HepG2 (cell line): ENCODE results near the gene PCBP4. TPM values are rescaled to one million over a fixed set of nuclear protein-coding genes. Genes with fewer than 3 reads are reported as not detected.

Experiments
- ARID4A ChIP-seq: sonication (generic); formaldehyde crosslinking; IDR thresholded peaks from 2 replicates; pipeline ENCODE4 v1.5.0; 2020; ENCODE audit warnings: mild to moderate bottlenecking, missing genetic modification reagents, borderline replicate concordance
- ATF6 ChIP-seq: sonication (generic); formaldehyde crosslinking; conservative IDR thresholded peaks from 2 replicates; pipeline ENCODE4 v1.4.0; 2020; ENCODE audit warnings: missing genetic modification reagents
- CENPT ChIP-seq: sonication (generic); formaldehyde crosslinking; IDR thresholded peaks from 2 replicates; pipeline ENCODE4 v1.8.0; 2022; ENCODE audit warnings: low read depth, mild to moderate bottlenecking, moderate library complexity, missing genetic modification reagents
- ETV6 ChIP-seq: sonication (generic); formaldehyde crosslinking; conservative IDR thresholded peaks from 2 replicates; pipeline ENCODE4 v1.4.0; 2020; ENCODE audit warnings: missing genetic modification reagents
- JUND ChIP-seq: sonication (generic); formaldehyde crosslinking; IDR thresholded peaks from 2 replicates; pipeline ENCODE4 v1.8.0; 2022; ENCODE audit warnings: mild to moderate bottlenecking, missing genetic modification reagents
- KDM6A ChIP-seq: IDR thresholded peaks from 2 replicates; pipeline ENCODE4 v1.6.1; 2016; ENCODE audit warnings: low read depth
- KMT2B ChIP-seq: IDR thresholded peaks from 2 replicates; pipeline ENCODE4 v1.6.1; 2016; ENCODE audit warnings: missing genetic modification reagents, missing compliant biosample characterization
- MAFK ChIP-seq, 2 experiments: IDR thresholded peaks in 1 of 2; conservative IDR thresholded peaks in 1 of 2; 2 replicates each; pipeline ENCODE4 v1.6.1; 2011; ENCODE audit warnings: improper control_type of control experiment in 2 of 2, low read length in 2 of 2
- NAIF1 ChIP-seq: sonication (generic); formaldehyde crosslinking; IDR thresholded peaks from 2 replicates; pipeline ENCODE4 v1.5.0; 2020; ENCODE audit warnings: mild to moderate bottlenecking, missing genetic modification reagents, borderline replicate concordance
- TFE3 ChIP-seq: IDR thresholded peaks from 2 replicates; pipeline ENCODE4 v1.6.1; 2016
- ZNF160 ChIP-seq: sonication (generic); formaldehyde crosslinking; IDR thresholded peaks from 2 replicates; pipeline ENCODE4 v1.8.0; 2022; ENCODE audit warnings: mild to moderate bottlenecking, inconsistent platforms, missing genetic modification reagents
- ZNF619 ChIP-seq: sonication (generic); formaldehyde crosslinking; IDR thresholded peaks from 2 replicates; pipeline ENCODE4 v1.4.0; 2020; ENCODE audit warnings: mild to moderate bottlenecking, missing genetic modification reagents
- ZNF670 ChIP-seq: sonication (generic); formaldehyde crosslinking; IDR thresholded peaks from 2 replicates; pipeline ENCODE4 v1.8.0; 2022; ENCODE audit warnings: mild to moderate bottlenecking, missing genetic modification reagents, borderline replicate concordance
- ZNF709 ChIP-seq: sonication (generic); formaldehyde crosslinking; IDR thresholded peaks from 2 replicates; pipeline ENCODE4 v1.5.0; 2020; ENCODE audit warnings: mild to moderate bottlenecking, missing genetic modification reagents
- ZNF746 ChIP-seq: sonication (generic); formaldehyde crosslinking; IDR thresholded peaks from 2 replicates; pipeline ENCODE4 v1.8.0; 2022; ENCODE audit warnings: mild to moderate bottlenecking, missing genetic modification reagents
- ZNF766 ChIP-seq: sonication (generic); formaldehyde crosslinking; IDR thresholded peaks from 2 replicates; pipeline ENCODE4 v1.5.0; 2020; ENCODE audit warnings: missing genetic modification reagents, borderline replicate concordance
- ZSCAN29 ChIP-seq: sonication (generic); formaldehyde crosslinking; conservative IDR thresholded peaks from 2 replicates; pipeline ENCODE4 v1.4.0; 2020; ENCODE audit warnings: mild to moderate bottlenecking, missing genetic modification reagents
- polyA plus RNA-seq, 8 experiments: library from polyadenylated mRNA; depleted of rRNA in 3 of 8; stranded (reverse) in 7 of 8; unstranded in 1 of 8; fragments of >200 nt; fragmentation: Illumina TruSeq in 4 of 8; extraction: Trizol in 4 of 8; gene quantifications; 2 replicates each; pipeline versions ENCODE4 v1.2.1 to v1.2.3, GENCODE V29; 2011 to 2016; ENCODE audit warnings: low read depth in 4 of 8, missing spikeins in 1 of 8, mixed read lengths in 1 of 8; ENCODE audit not compliant: insufficient read depth in 1 of 8
- total RNA-seq, 5 experiments: library from RNA; depleted of rRNA; stranded (reverse); fragments of >200 nt; fragmentation: Illumina TruSeq; extraction: Trizol; gene quantifications; 2 replicates each; pipeline ENCODE4 v1.2.3, GENCODE V29; 2016; ENCODE audit warnings: low read depth in 1 of 5
- TF ChIP-seq, protein P1 (sequence below): sonication (generic); formaldehyde crosslinking; IDR thresholded peaks from 2 replicates; pipeline ENCODE4 v1.9.0; 2022; ENCODE audit warnings: low read depth, missing genetic modification reagents
- TF ChIP-seq, protein P2 (sequence below): IDR thresholded peaks from 2 replicates; pipeline ENCODE4 v1.6.1; 2018; ENCODE audit warnings: missing genetic modification reagents

PCBP4 gene
- total and polyA plus RNA-seq, 2 of the 13 experiments (the other 11 are each of a cell fraction or from before 2014, with no cell fraction given), result 36.8 to 51.3 TPM

GRCh38 chr3:51982352-51982837 is 15.1 kb upstream of the PCBP4 start (continued):
- TF ChIP-seq ATF6, result no peak
- peak; percentile 83; the same call in 1 of the 2 replicates for TF ChIP-seq JUND (CRISPR knock-in tag)
- peak; percentile 63 to 75 for TF ChIP-seq MAFK (conservative IDR thresholded peaks at IDR 0.05 in 1 of 2, IDR thresholded peaks at IDR 0.05 in 1 of 2; ENCODE audit: low read length in 2 of 2)
- peak; percentile 68; the same call in 1 of the 2 replicates for TF ChIP-seq ETV6
- TF ChIP-seq ZNF709 (CRISPR knock-in tag), result no peak
- TF ChIP-seq ARID4A (CRISPR knock-in tag), result peak; percentile 28; the same call in 1 of the 2 replicates
- no peak; the same call in 1 of the 2 replicates for TF ChIP-seq ZNF766 (CRISPR knock-in tag)
- TF ChIP-seq CENPT, result peak; percentile 66; the same call in 1 of the 2 replicates
- TF ChIP-seq KMT2B (CRISPR knock-in tag), result peak; percentile 16; the same call in 1 of the 2 replicates
- TF ChIP-seq, protein P1, sequence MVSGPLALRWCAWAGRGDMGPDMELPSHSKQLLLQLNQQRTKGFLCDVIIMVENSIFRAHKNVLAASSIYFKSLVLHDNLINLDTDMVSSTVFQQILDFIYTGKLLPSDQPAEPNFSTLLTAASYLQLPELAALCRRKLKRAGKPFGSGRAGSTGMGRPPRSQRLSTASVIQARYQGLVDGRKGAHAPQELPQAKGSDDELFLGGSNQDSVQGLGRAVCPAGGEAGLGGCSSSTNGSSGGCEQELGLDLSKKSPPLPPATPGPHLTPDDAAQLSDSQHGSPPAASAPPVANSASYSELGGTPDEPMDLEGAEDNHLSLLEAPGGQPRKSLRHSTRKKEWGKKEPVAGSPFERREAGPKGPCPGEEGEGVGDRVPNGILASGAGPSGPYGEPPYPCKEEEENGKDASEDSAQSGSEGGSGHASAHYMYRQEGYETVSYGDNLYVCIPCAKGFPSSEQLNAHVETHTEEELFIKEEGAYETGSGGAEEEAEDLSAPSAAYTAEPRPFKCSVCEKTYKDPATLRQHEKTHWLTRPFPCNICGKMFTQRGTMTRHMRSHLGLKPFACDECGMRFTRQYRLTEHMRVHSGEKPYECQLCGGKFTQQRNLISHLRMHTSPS (CRISPR knock-in tag), result peak; percentile 91
- peak; percentile 59; the same call in 1 of the 2 replicates for TF ChIP-seq ZNF670 (CRISPR knock-in tag)
- peak; percentile 76; the same call in 1 of the 2 replicates for TF ChIP-seq ZNF160 (CRISPR knock-in tag)
- peak; percentile 80 for TF ChIP-seq ZNF619 (CRISPR knock-in tag)
- 0 out of 2 replicates have a peak, but pooled peaks have one; percentile 18 for TF ChIP-seq NAIF1 (CRISPR knock-in tag)
- 0 out of 2 replicates have a peak, but pooled peaks have one; percentile 33 for TF ChIP-seq TFE3 (CRISPR knock-in tag)
- TF ChIP-seq ZNF746, result no peak
- TF ChIP-seq KDM6A (CRISPR knock-in tag), result peak; percentile 74
- TF ChIP-seq, protein P2, sequence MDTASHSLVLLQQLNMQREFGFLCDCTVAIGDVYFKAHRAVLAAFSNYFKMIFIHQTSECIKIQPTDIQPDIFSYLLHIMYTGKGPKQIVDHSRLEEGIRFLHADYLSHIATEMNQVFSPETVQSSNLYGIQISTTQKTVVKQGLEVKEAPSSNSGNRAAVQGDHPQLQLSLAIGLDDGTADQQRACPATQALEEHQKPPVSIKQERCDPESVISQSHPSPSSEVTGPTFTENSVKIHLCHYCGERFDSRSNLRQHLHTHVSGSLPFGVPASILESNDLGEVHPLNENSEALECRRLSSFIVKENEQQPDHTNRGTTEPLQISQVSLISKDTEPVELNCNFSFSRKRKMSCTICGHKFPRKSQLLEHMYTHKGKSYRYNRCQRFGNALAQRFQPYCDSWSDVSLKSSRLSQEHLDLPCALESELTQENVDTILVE, result peak; percentile 63; the same call in 1 of the 2 replicates
- no peak for TF ChIP-seq ZSCAN29
